Hematopoietic multipotent progenitor cell treated with erythropoietin and hydrocortisone succinate and interleukin-3 and kit ligand, for 17 days (in vitro differentiated cells): ENCODE data around the gene ANGPTL8.

Experiments
- DNase-seq: peaks from one replicate; pipeline ENCODE4 v3.0.0-alpha.2; 2015; ENCODE audit warnings: low spot score

Gene ANGPTL8

DNA sequence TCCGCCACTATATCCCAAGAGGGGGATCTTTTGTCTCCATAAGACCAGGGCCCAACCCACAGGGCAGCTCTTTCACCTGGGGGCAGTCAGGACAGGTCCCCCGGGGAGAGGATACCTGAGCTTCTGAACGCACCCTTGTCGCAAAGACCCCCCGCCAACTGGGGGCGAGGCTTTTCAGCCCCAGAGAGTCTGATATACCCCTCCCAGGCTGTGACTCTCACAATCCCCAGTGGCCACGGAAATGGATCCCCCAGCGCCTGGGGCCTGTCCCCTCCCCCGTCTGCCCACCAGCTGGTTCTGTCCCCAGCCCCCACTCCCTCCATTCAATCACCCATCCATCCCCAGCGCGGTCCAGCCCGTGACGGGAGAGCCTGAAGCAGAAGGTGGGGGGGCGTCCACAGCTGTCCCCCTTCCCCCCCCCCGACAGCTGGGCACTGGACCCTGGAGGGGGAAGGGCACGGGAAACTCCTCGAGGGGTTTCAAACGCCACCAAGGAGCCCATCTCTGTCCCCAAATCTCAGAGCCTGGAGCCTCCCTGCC is 22.1 kb downstream of the ANGPTL8 start:
- no peak for DNase-seq

DNA sequence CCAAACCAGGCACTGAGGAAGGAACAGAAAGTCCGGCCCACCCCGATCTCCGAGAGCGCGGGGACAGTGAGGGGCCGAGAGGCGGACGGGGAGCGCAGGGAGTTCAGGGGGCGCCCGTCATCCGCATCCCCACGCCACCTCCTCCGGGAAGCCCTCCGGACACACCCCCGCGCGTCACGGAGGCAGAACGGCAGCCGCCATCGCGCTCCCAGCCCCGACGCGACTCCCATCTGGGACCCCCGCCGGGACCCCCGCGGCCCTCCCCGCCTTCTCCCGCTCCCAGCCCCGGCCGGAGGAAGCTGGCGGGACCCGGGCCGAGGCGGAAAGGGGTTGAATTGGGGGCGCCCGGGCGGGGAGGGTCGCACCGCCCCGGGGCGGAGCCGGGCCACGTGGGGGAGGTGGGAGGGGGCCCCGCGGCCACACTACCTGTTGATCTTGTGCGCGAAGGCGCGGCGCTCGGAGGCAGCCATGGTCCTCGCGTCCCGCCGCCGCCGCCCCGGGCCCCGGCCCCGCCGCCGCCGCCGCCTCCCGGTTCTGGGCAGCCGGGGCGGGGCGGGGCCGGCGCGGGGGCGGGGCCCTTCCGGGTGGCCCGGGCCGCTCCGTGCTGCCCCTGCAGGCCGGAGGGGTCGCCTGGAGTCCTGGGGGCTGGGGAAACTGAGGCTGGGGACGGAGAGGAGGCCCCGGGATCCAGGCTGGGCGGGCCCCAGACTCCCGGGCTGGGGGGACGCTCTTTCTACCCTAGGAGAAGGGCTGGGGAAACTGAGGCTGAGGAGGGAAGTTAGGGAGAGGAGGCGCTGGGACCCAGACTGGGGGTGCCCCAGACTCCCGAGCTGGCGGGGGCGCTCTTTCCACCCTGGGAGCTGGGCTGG is 22.8 kb downstream of the ANGPTL8 start, which contains the start of gene DOCK6:
DOCK6 (minus strand) TSS at position 554 of the 869 bp plus-strand sequence; CDS start at position 470, 84 bp downstream.
- no peak for DNase-seq

DNA sequence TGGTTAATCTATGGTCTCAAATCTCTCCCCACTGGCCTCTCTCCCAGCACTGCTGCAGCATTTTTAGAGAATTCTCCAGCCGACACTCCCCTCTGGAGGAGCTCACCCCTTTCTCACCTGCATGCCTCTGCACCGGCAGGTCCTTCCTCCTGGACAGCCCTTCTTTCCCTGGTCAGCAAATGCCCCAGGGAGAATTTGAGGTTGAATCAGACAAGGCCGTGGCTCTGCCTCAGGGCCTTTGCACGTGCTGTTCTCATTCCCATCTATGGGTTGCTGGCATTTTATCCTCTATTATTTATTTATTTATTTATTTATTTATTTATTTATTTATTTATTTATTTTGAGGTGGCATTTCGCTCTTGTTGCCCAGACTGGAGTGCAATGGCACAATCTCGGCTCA is 24.3 kb downstream of the ANGPTL8 start:
- no peak for DNase-seq

DNA sequence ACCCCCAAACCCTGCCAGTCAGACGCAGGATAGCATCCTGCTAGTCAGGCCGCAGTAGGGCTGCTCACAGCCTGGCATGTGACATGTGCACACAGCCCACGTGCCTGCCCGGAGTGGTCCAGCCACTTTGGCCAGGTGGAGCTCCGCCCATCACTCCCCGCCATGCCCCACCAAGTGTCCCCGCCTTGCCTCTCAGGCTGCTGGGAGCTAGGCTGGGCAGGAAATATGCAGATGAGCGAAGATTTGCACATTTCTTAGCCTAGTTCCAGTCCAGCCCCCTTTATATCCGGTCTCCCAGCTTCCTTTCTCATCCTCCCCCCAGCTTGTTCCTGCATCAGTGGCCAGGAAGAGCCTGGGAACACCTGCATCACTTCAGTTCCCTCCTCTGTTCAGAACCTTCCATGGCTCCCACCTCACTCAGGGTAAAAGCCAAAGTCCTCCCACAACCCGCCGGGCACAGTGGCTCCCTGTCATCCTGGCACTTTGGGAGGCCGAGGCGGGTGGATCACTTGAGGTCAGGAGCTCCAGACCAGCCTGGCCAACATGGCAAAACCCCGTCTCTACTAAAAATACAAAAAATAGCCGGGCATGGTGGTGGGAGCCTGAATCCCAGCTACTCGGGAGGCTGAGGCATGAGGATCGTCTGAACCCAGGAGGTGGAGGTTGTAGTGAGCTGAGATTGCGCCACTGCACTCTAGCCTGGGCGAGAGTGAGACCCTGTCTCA is 25.2 kb downstream of the ANGPTL8 start:
- no peak for DNase-seq

DNA sequence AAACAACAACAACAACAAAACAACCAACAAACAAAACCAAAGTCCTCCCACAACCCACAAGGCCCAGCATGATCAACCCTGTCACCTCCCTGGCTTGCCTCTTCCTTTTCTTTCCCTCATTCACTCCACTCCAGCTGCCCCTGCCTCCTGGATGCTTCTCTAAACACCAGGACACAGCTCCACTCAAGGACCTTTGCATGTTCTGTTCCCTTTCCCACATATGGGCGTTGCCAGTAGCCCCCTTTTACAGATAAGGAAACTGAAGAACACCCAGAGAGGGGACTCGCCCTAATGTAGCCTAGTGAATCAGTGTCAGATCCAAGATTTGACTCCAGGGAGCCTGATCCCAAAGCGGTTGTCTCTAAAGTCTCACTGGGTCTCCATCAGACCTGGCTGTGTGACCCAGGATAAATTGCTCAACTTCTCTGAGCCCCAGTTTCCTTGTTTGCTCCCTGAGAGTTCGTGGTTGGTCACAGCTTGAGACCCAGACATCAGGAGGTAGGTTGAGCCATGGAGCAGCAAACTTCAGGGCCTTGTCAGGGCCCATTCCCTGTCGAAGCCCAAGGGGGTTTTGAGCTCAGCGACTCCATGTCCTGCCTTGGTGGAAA is 25.9 kb downstream of the ANGPTL8 start:
- no peak for DNase-seq

DNA sequence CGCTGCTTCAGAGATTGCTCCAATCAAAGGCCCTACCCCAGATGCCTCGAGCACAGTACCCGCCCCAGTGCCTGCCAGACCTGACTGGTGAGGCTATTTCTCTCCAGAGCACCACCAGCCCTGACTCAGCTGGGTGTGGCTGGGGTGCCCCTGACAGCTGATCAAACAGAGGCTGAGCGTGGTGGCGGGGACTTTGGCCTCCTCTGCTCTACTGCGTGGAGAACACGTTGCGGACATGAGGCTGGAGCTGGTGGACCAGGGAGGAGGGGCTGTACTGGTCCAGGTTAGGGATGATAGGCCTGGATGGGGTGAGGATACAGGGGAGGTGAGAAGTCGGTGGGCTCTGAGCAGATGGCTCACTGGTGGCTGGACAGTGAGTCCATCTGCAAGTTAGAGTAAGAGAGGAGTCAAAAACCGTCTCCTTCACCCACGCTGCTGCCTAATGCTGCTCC is 26.4 kb downstream of the ANGPTL8 start:
- no peak for DNase-seq

DNA sequence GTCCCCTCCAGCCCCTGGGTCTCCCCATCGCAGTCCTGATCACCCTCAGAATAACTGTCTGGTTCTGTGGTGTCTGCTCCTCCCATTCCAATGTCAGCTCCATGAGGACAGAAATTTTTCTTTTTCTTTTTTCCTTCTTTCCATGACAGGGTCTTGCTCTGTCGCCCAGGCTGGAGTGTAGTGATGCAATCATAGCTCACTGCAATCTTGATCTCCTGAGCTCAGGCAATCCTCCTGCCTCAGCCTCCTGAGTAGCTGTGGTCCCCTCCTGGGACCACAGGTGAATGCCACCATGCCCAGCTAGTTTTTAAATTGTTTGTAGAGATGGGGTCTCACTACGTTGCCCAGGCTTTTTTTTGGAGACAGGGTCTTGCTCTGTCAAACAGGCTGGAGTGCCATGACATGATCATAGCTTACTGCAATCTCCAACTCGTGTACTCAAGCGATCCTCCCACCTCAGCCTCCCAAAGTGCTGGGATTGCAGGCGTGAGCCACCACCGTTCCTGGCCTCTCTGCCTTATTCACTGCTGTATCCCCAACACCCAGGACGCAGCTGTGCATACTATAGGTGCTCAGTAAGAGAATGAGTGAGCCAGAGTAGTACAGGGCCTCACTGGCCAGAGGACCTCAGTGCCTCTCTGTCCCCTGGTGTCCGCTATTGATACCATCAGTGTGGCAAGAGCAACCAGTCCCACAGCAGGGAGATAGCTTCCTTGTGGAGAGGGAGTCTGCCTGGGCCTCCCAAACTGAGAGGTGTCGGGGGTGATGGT is 28.1 kb downstream of the ANGPTL8 start:
- DNase-seq, result no peak

DNA sequence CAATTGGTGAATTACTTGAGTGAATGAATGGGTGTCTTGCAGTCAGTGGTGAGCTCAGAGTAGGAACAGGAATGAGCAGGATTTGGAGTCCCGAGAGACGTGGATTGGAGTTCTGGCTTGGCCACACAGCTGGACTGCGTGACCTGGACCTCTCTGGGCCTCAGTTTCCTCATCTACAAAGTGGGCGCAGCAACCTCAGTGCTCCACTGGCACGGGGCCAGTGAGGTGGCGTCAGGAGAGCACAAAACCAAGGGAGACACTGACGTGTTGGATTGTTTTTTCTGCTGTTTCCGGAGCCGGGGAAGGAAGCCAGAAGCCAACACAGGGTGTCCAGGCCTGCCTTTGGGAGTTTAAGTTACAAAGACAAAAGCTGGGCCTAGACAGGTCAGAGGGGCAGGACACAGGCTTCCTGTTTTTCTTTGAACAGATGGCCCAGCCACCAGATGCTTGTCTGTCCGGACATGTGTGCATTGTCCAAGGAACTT is 29.4 kb downstream of the ANGPTL8 start:
- DNase-seq, result no peak

DNA sequence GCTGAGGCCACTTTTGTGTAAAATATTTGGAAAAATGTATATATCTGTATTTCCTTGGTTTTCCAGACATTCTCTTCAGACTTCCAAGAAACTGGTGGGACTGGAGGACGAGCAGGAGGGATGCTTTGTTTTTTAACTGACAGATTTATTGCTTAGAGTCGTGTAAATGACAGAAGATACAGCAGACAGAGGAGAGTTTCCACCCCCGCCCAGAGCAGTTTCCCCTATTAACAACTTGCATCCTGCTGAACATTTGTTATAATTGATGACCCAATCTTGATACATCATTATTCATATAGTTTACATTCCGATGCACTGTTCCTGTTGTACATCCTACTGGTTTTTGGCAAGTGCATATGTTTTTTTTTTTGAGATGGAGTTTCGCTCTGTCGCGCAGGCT is 30.0 kb downstream of the ANGPTL8 start:
- no peak for DNase-seq

DNA sequence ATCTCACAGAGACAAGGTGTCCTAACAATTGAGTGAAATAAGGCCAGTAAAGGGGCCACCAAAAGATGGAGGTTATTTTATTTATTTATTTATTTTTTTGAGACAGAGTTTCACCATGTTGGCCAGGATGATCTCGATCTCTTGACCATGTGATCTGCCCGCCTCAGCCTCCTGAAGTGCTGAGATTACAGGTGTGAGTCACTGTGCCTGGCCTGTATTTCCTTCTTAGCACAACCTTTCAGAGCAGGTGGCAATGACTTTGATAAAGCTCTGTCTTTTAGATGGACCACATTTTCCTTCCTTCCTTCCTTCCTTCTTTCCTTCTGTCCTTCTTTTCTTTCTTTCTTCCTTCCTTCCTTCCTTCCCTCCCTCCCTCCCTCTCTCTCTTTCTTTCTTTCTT is 33.9 kb downstream of the ANGPTL8 start:
- DNase-seq, result no peak

DNA sequence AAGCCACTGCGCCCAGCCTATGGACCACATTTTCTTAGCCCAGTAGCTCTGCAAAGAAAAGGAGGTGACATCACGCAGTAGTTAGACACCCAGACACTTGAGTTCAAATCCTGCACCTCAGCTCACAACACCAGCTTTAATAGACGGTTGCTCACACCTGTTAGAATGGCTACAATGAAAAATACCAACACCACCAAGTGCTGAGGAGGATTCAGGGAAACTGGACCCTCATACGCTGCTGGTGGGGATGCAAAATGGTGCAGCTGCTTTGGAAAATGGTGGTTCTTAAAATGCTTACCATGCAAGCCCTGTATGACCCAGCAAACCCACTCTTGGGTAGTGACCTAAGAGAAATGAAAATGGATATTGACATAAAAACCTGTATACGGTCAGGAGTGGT is 34.6 kb downstream of the ANGPTL8 start:
- no peak for DNase-seq

DNA sequence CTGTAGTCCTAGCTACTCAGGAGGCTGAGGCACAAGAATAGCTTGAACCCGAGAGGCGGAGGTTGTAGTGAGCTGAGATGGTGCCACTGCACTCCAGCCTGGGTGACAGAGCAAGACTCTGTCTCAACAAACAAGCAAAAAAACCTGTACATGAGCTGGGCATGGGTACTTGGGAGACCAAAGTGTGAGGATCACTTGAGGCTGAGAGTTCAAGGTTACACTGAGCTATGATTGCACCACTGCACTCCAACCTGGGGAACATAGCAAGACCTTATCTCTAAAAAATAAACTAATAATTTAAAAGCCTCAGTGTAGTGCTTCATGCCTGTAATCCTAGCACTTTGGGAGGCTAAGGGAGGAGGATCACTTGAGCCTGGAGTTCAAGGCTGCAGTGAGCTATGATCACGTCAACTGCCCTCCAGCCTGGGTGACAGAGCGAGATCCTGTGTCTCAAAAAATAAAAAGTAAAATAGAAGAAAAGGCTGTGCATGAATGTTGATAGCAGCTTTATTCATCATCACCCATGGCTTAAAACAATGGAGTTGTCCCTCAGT is 35.2 kb downstream of the ANGPTL8 start:
- no peak for DNase-seq

DNA sequence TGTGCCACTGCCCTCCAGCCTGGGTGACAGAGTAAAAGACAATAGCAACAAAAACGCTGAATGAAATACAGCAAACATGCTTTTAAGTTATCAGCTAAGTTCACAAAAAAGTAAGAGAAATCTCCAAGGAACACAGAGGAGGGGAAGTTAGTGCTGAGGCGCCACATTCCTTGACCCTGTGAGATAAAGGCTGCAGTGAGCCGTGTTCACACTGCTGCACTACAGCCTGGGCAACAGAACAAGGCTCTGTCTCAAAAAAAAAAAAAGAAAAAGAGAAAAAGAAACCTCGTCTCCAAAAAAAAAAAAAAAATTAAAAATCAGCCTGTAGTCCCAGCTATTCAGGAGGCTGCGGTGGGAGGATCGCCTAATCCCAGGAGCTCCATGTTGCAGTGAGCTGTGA is 39.3 kb downstream of the ANGPTL8 start:
- no peak for DNase-seq

DNA sequence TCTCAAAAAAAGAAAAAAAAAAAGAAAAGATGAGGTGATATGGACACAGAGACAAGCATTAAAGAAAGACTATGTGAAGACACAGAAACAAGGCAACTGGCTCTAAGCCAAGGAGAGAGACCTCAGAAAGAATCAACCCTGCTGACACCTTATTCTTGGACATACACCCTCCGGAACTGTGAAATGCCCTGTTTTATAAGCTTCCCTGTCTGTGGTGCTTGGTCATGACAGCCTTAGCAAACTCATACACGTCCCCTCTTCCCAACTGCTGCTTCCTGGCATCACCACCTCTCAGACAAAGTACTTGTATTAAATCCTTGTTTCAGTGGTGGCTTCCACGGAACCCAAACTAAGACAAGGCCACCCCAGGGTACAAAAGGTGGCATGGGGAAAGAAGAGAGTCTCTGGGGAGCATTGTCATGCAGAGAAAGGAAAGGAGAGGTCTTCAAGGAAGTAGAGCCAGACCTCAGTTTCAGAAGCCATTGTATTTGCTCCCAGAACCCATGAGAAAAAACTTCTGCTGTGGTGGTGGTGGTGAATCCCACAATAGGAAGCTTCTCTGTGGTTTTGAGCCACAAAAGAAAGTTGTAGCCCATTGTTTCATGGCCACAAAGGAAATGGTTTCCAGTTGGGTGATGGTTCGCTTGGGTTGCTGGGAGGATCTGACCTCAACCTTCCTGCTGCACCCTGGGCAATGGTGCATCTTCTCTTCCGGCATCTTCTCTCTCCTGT is 40.3 kb downstream of the ANGPTL8 start:
- no peak for DNase-seq

DNA sequence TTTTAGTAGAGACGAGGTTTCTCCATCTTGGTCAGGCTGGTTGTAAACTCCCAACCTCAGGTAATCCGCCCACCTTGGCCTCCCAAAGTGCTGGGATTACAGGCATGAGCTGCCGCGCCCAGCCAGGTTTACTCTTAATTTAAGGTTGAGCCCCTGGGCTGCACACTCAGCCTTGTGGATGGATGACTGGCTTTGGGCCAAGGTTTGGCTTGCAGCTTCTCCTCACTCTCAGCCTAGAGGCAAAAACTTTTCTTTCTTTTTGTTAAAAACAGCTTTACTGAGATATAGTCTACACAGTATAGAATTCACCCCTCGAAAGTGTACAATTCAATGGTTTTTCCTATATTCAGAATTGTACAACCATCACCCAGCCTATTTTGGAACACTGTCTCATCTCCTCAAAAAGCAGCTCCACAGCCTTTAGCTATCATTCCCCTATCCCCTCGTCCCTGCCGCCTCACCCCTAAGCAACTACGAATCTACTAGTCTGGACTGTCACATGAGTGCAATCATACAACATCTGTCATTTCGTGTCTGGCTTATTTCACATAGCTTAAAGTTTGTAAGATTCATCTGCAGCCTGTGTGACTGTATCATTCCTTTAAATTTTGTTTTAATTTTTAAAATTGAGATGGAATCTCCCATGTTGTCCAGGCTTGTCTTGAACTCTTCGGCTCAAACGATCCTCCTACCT is 42.1 kb downstream of the ANGPTL8 start:
- no peak for DNase-seq

DNA sequence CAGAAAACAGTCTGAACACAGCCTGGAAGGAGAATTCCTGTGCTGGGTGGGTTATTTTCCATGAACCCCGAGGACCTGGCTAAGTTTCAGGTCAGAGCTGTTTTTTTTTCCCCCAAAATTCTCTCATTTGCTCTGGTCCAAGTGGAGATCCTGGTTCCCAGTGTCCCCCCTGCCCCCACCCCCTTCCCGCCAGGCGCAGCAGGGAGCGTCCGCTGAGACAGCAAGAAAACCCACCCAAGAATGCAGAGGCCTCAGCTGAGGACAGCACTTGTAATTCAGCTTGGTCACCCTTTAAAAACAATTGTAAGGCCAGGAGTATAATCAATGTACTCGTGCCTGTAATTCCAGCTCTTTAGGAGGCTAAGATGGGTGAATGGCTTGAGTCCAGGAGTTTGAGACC is 45.1 kb downstream of the ANGPTL8 start:
- no peak for DNase-seq

DNA sequence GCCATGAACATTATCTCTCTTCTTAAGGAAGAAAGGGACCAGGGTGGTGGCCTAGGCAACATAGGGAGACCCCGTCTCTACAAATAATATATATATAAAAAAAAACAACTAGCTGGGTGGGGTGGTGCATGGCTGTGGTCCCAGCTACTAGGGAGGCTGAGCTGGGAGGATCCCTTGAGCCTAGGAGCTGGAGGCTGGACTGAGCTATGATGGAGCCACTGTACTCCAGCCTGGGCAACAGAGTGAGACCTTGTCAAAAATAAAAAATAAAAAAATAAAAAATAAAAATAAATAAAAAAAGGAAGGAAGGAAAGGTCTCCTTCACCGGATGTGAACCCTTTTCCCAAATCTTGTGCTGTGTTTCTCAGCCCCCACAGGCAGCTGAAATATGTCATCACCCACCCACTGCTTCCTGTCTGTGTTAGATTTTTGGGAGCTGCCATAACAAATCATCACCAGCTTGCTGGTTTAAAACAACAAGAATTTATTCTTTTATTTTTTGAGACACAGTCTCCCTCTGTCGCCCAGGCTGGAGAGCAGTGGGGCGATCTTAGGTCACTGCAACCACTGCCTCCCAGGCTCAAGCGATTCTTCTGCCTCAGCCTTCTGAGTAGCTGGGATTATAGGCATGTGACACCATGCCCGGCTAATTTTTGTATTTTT is 47.0 kb downstream of the ANGPTL8 start:
- no peak for DNase-seq

DNA sequence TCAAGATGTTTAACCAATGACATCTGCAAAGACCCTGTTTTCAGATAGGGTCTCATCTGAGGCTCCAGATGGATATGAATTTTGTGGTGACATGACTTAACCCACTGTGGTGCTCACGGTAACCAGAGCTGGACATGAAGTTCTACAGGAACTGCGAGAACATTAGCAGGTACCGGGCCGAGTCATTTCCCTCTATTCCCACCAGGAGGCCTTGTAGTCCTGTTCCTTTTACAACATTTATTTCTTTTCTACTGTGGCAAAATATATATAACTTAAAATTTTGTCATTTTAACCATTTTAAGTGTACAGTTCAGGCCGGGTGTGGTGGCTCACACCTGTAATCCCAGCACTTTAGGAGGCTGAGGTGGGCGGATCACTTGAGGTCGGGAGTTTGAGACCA is 48.9 kb downstream of the ANGPTL8 start:
- DNase-seq, result no peak

DNA sequence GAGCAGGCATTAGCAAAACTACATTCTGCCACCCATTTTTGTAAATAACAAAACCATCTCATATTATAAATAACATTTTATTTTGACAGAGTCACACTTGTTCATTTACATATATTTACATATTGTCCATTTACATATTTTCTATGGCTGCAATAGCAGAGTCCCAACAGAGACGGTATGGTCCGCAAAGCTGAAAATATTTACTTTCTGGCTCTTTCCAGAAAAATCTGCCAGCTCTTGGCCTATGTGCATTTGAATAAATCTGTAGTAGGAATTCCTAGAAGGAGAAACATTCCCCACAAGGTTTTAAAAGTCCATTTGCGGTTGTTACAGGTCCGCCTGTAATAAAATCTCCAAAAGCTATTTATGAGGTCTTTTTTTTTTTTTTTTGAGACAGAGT is 50.8 kb downstream of the ANGPTL8 start:
- DNase-seq, result no peak
